ENCODE results near the gene ILF3. TPM values are rescaled to one million over a fixed set of nuclear protein-coding genes. Genes with fewer than 3 reads are reported as not detected.

Gene ILF3
- total RNA-seq, 2 donors from 2014 or later, result 143 to 271 TPM

DNA sequence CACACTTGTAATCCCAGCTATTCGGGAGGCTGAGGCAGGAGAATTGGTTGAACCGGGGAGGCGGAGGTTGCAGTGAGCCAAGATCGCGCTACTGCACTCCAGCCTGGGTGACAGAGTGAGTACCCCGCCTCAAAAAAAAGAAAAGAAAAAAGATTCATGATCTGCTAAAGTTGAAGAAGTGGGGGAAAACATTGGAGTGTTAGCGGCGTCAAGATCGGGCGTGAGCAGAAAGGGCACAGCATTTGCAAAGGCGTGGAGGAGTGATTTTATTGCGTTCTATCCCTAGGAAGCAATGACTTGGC lies 62.9 kb downstream of the ILF3 start:
- intact Hi-C loops (cut with DNase I), result loop anchor here (2.0 kb wide), 1 partner anchor 52 kb away; no protein-coding TSS in a partner anchor
- peaks cover 10% of the 10 kb centered on the region for H3K4me1 ChIP-seq
- H3K4me3 ChIP-seq, result no peak overlapping the region
- TF ChIP-seq, protein P1, sequence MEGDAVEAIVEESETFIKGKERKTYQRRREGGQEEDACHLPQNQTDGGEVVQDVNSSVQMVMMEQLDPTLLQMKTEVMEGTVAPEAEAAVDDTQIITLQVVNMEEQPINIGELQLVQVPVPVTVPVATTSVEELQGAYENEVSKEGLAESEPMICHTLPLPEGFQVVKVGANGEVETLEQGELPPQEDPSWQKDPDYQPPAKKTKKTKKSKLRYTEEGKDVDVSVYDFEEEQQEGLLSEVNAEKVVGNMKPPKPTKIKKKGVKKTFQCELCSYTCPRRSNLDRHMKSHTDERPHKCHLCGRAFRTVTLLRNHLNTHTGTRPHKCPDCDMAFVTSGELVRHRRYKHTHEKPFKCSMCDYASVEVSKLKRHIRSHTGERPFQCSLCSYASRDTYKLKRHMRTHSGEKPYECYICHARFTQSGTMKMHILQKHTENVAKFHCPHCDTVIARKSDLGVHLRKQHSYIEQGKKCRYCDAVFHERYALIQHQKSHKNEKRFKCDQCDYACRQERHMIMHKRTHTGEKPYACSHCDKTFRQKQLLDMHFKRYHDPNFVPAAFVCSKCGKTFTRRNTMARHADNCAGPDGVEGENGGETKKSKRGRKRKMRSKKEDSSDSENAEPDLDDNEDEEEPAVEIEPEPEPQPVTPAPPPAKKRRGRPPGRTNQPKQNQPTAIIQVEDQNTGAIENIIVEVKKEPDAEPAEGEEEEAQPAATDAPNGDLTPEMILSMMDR (IDR thresholded peaks at IDR 0.05), result no peak
- H3K9me3 ChIP-seq, result no peaks in the 10 kb centered on the region
- no peaks in the 10 kb centered on the region for H3K36me3 ChIP-seq
- DNase-seq, result no peak
- no peaks in the 10 kb centered on the region for H3K27me3 ChIP-seq
- H3K27ac ChIP-seq, result peak overlapping the region; percentile 14
- peak overlapping the region in 1 of 2 donors; percentile 55 for H3K9ac ChIP-seq (ENCODE audit: low read depth in 2 of 2, low read length in 2 of 2)

- Histone ChIP-seq H3K9me3 (no peaks in the 10 kb centered on the region), H3K4me1 (peaks cover 10% of the 10 kb centered on the region)
Observed at GRCh38 chr19:10717356-10718204, 63.4 kb downstream of the ILF3 start, which contains the start of gene DNM2. TSS of gene DNM2 (plus strand) at chr19:10718079. CDS start at chr19:10718243, 164 bp downstream.

GRCh38 chr19:10718205-10719196 lies 64.4 kb downstream of the ILF3 start:
- no peaks in the 10 kb centered on the region for H3K36me3 ChIP-seq
- no peak for DNase-seq
- no peaks in the 10 kb centered on the region for H3K9me3 ChIP-seq
- peak overlapping the region; percentile 97 for H3K27ac ChIP-seq
- H3K9ac ChIP-seq (ENCODE audit: low read depth in 2 of 2, low read length in 2 of 2), result peak overlapping the region; percentile 95 to 100
- H3K27me3 ChIP-seq, result no peaks in the 10 kb centered on the region
- intact Hi-C loops (cut with DNase I), result no loop called here
- H3K4me3 ChIP-seq, result peak overlapping the region; percentile 96
- peaks cover 10% of the 10 kb centered on the region for H3K4me1 ChIP-seq
- TF ChIP-seq, protein P1 (IDR thresholded peaks at IDR 0.05), result no peak

More at GRCh38 chr19:10717356-10718204, 63.4 kb downstream of the ILF3 start, which contains the start of gene DNM2:
- DNase-seq, result peak; percentile 99
- Histone ChIP-seq H3K36me3 (no peaks in the 10 kb centered on the region), H3K4me3 (peak within 1 kb of the TSS; percentile 96), H3K9ac (ENCODE audit: low read depth in 2 of 2, low read length in 2 of 2) (peak within 1 kb of the TSS; percentile 95 to 100), H3K27me3 (no peaks in the 10 kb centered on the region), H3K27ac (peak within 1 kb of the TSS; percentile 97)
- TF ChIP-seq, protein P1 (IDR thresholded peaks at IDR 0.05), result peak; percentile 76
- intact Hi-C loops (cut with DNase I), result loop anchor here (2.0 kb wide), 1 partner anchor 51 kb away; no protein-coding TSS in a partner anchor

DNA sequence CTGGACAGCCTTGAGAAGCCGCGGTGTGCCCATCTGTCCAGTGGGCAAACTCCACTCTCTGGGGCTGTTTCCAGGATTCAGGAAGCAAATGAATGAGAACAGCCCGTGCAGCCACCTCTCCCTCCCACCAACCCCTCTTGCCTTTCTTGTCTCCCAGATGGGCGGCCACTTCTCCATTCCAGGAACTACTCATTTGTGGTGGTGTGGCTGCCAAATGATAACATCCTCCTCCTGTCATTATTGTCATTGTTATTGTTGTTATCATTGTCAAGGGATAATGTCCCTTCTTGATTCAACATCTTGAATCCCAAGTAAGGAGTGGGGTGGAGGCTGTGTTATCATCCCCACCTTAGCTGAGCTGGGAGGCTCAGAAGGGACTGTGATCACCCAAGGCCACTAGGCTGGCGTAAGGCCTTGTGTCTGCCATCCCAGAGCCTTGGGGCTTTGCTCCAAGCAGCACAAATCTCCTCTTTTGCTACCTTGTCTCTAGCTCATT lies 65.4 kb downstream of the ILF3 start:
- Histone ChIP-seq H3K9me3 (no peaks in the 10 kb centered on the region), H3K9ac (ENCODE audit: low read depth in 2 of 2, low read length in 2 of 2) (peak overlapping the region; percentile 95 to 100), H3K36me3 (no peaks in the 10 kb centered on the region), H3K27ac (peak overlapping the region; percentile 97), H3K27me3 (no peaks in the 10 kb centered on the region), H3K4me1 (peaks cover 10% of the 10 kb centered on the region), H3K4me3 (peak overlapping the region; percentile 96)
- TF ChIP-seq, protein P1 (IDR thresholded peaks at IDR 0.05), result no peak
- intact Hi-C loops (cut with DNase I), result no loop called here
- DNase-seq, result no peak

DNA sequence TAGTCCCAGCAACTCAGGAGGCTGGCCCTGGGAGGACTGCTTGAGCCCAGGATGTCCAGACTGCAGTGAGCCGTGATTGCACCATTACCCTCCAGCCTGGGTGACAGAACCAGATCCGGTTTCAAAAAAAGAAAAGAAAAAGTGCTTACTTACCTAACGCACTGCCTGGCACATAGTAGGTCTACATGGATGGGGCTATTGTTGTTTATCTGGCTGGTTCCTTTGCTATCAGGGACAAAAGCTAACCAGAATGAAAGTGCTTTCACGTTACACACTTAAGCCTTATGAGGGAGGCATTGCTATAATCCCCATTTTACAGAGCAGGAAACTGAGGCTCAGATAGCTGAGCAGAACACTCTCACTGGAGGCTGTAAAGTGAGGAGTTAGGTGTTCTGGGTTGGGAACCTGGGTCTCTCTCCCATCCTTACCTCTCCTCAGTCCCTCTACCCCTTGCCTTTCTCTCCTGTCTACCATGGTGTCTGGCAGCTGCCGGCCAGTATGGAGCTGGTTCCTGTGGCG lies 66.5 kb downstream of the ILF3 start:
- no peak overlapping the region for H3K4me3 ChIP-seq
- intact Hi-C loops (cut with DNase I), result no loop called here
- H3K9ac ChIP-seq (ENCODE audit: low read depth in 2 of 2, low read length in 2 of 2), result no peak overlapping the region
- H3K9me3 ChIP-seq, result no peaks in the 10 kb centered on the region
- H3K36me3 ChIP-seq, result no peaks in the 10 kb centered on the region
- no peaks in the 10 kb centered on the region for H3K27me3 ChIP-seq
- H3K4me1 ChIP-seq, result peaks cover 10% of the 10 kb centered on the region
- H3K27ac ChIP-seq, result peak overlapping the region; percentile 97
- TF ChIP-seq, protein P1 (IDR thresholded peaks at IDR 0.05), result no peak
- no peak for DNase-seq
